GM12878 (cell line): ENCODE measurements around the gene PPP1R12A. TPM values are rescaled to one million over a fixed set of nuclear protein-coding genes. Genes with fewer than 3 reads are reported as not detected.

Source experiments
- ATAC-seq: fragments of 200-7000 bp; cut with Tn5 transposase; 3 replicates; pipeline ENCODE4 v1.9.1; 2020; ENCODE audit warnings: mild to moderate bottlenecking, moderate library complexity
- BruUV-seq: library from RNA; stranded (reverse); fragments of 400-500 nt; replicated peaks from 2 replicates; lab custom pipeline; 2021; lab: Mats Ljungman, UMichigan
- CTCF ChIA-PET: fragments of 300-600 bp; sonication (Branson Sonifier 250); formaldehyde crosslinking; extraction: SDS; loops from one replicate; lab custom pipeline; 2021; ENCODE audit warnings: inconsistent platforms; lab: Yijun Ruan, JAX
- POLR2A ChIA-PET: fragments of 350-600 bp; formaldehyde crosslinking; extraction: SDS; loops from one replicate; lab custom pipeline; 2021; ENCODE audit warnings: inconsistent platforms; lab: Charles Lee
- RAD21 ChIA-PET: fragments of 300-600 bp; sonication (Branson Sonifier 250); formaldehyde crosslinking; loops from one replicate; lab custom pipeline; 2023; ENCODE audit warnings: antibody characterized with exemption; ENCODE audit not compliant: unreplicated experiment; lab: Charles Lee
- SMC1A ChIA-PET: fragments of 300-600 bp; sonication (Branson Sonifier 250); formaldehyde crosslinking; loops from one replicate; lab custom pipeline; 2023; ENCODE audit not compliant: unreplicated experiment, uncharacterized antibody; lab: Charles Lee
- DNase-seq: peaks from one replicate; pipeline ENCODE4 v3.0.0-alpha.2; 2011; ENCODE audit warnings: low read depth, low spot score
- FAIRE-seq: peaks from 3 replicates; lab custom pipeline; 2011; peaks lifted over from hg19 to GRCh38; lab: Jason Lieb, UNC
- H2AFZ ChIP-seq: 2 replicates; pipeline ENCODE4 v1.6.0; 2011; ENCODE audit warnings: low read depth, low read length, control low read depth; ENCODE audit not compliant: control insufficient read depth
- H3K27ac ChIP-seq: 2 replicates; pipeline ENCODE4 v1.5.1; 2011; ENCODE audit warnings: control low read depth; ENCODE audit not compliant: control insufficient read depth, insufficient read depth
- H3K27me3 ChIP-seq, 2 experiments: replicated peaks in 1 of 2; 2 replicates each; pipeline versions ENCODE4 v1.6.0 to v1.6.1; 2011; ENCODE audit warnings: low read length in 1 of 2; ENCODE audit not compliant: control insufficient read depth in 2 of 2, insufficient read depth in 2 of 2
- H3K36me3 ChIP-seq, 2 experiments: 2 replicates each; pipeline ENCODE4 v1.5.1; 2011; ENCODE audit warnings: low read length in 1 of 2; ENCODE audit not compliant: control insufficient read depth in 2 of 2, insufficient read depth in 2 of 2
- H3K4me1 ChIP-seq: 2 replicates; pipeline ENCODE4 v1.6.1; 2011; ENCODE audit warnings: mild to moderate bottlenecking, low read length, moderate library complexity, mixed read lengths; ENCODE audit not compliant: control insufficient read depth, insufficient read depth
- H3K4me2 ChIP-seq: 2 replicates; pipeline ENCODE4 v1.6.0; 2011; ENCODE audit warnings: control low read depth; ENCODE audit not compliant: control insufficient read depth, insufficient read depth
- H3K4me3 ChIP-seq: fragments of 200-600 bp; sonication (generic); 2 replicates; pipeline ENCODE4 v1.5.1; 2016
- H3K79me2 ChIP-seq: 2 replicates; pipeline ENCODE4 v1.6.0; 2011; ENCODE audit warnings: low read length; ENCODE audit not compliant: control insufficient read depth, insufficient read depth
- H3K9ac ChIP-seq: 2 replicates; pipeline ENCODE4 v1.8.0; 2011; ENCODE audit warnings: low read length, control low read depth, mixed read lengths; ENCODE audit not compliant: control insufficient read depth, insufficient read depth
- H3K9me3 ChIP-seq: replicated peaks from 3 replicates; pipeline ENCODE4 v1.5.1; 2011; ENCODE audit warnings: mild to moderate bottlenecking, low read length; ENCODE audit not compliant: control insufficient read depth, insufficient read depth
- H4K20me1 ChIP-seq: 2 replicates; pipeline ENCODE4 v1.6.0; 2011; ENCODE audit not compliant: control insufficient read depth, insufficient read depth
- BHLHE40 ChIP-seq, 2 experiments: fragments of 450-650 bp in 1 of 2; IDR thresholded peaks; 2 replicates each; pipeline ENCODE4 v1.6.1; 2011 to 2017; ENCODE audit warnings: low read depth in 2 of 2, borderline replicate concordance in 1 of 2, improper control_type of control experiment in 1 of 2, low read length in 1 of 2, mild to moderate bottlenecking in 1 of 2
- HCFC1 ChIP-seq: fragments of 150-350 bp; IDR thresholded peaks from 2 replicates; pipeline ENCODE4 v1.6.1; 2014; ENCODE audit warnings: low read length
- IRF3 ChIP-seq: fragments of 450-650 bp; IDR thresholded peaks from 2 replicates; pipeline ENCODE4 v1.6.1; 2014; ENCODE audit warnings: mild to moderate bottlenecking
- MLLT1 ChIP-seq: fragments of 450-650 bp; IDR thresholded peaks from 2 replicates; pipeline ENCODE4 v1.6.1; 2016; ENCODE audit warnings: mild to moderate bottlenecking
- POLR2A ChIP-seq: IDR thresholded peaks from 2 replicates; pipeline ENCODE4 v1.6.1; 2011; ENCODE audit warnings: low read depth, mild to moderate bottlenecking, low read length
- RFX5 ChIP-seq: IDR thresholded peaks from 2 replicates; pipeline ENCODE4 v1.6.1; 2011; ENCODE audit warnings: low read depth, low read length, improper control_type of control experiment
- RUNX3 ChIP-seq: IDR thresholded peaks from 2 replicates; pipeline ENCODE4 v1.6.1; 2012; ENCODE audit warnings: low read length, inconsistent platforms
- SMC3 ChIP-seq: IDR thresholded peaks from 2 replicates; pipeline ENCODE4 v1.6.1; 2011; ENCODE audit warnings: low read length, improper control_type of control experiment, borderline replicate concordance
- WGBS: methylation state at CpG from one replicate; pipeline ENCODE4 v1.1.6; 2016; ENCODE audit warnings: low lambda C conversion rate; ENCODE audit not compliant: insufficient replicate concordance, insufficient coverage; ENCODE audit errors: missing lambda C conversion rate; 5-methylcytosine and 5-hydroxymethylcytosine counted together
- in situ Hi-C: fragments of 300-500 bp; cut with MboI; formaldehyde crosslinking; loops from 9 replicates; pipeline ENCODE4 v1.14.3; 2018; ENCODE audit warnings: mixed read lengths
- intact Hi-C: fragments of 100-400 bp; cut with micrococcal nuclease; formaldehyde crosslinking; loops from one replicate; pipeline ENCODE4 v1.14.2; 2022; ENCODE audit not compliant: unreplicated experiment
- polyA plus RNA-seq, 11 experiments: library from polyadenylated mRNA; depleted of rRNA in 4 of 11; unstranded in 6 of 11; stranded (reverse) in 5 of 11; fragments of >200 nt; fragmentation: Nextera tagmentation in 4 of 11; fragmentation: Illumina TruSeq in 1 of 11; extraction: Ambion mirVana in 4 of 11; extraction: Trizol in 1 of 11; gene quantifications; 1 replicate in 1 of 11; 2 replicates in 10 of 11; pipeline versions ENCODE4 v1.2.1 to v1.2.3, GENCODE V29; 2011 to 2016; ENCODE audit warnings: inconsistent platforms in 2 of 11, missing spikeins in 2 of 11, low read depth in 1 of 11
- total RNA-seq, 4 experiments: library from RNA; depleted of rRNA in 3 of 4; stranded (reverse); fragments of >200 nt in 3 of 4; fragmentation: Illumina TruSeq in 1 of 4; extraction: Trizol in 1 of 4; gene quantifications; 2 replicates each; pipeline versions ENCODE4 v1.2.1 to v1.2.3, GENCODE V29; 2013 to 2021

PPP1R12A gene
- total and polyA plus RNA-seq, 10 of the 15 experiments (the other 5 are each of a cell fraction or from before 2014, with no cell fraction given): 22.8 to 134 (median 51.4) TPM

- Histone ChIP-seq H3K79me2 (no peaks in the 10 kb centered on the region), H3K9ac (no peak overlapping the region), H3K9me3 (no peaks in the 10 kb centered on the region; the same call in 2 of the 3 replicates), H3K27me3 (peaks cover 0 to 4% of the 10 kb centered on the region in 2 experiments; a peak in 2 of 4 replicates), H4K20me1 (no peaks in the 10 kb centered on the region), H3K27ac (no peak overlapping the region), H3K4me2 (no peak overlapping the region), H3K36me3 (no peaks in the 10 kb centered on the region), H2AFZ (no peak overlapping the region), H3K4me3 (no peak overlapping the region), H3K4me1 (no peaks in the 10 kb centered on the region)
- WGBS: 36% methylated on average over 3 of the region's 3 CpGs
- TF ChIP-seq RFX5: no peak
- TF ChIP-seq POLR2A: no peak
- TF ChIP-seq RUNX3: no peak
- TF ChIP-seq BHLHE40 (IDR thresholded peaks at IDR 0.05; ENCODE audit: borderline replicate concordance in 1 of 2, low read depth in 2 of 2, low read length in 1 of 2): no peak
- TF ChIP-seq SMC3: no peak
- no peak for TF ChIP-seq MLLT1
- TF ChIP-seq HCFC1: no peak
- TF ChIP-seq IRF3: no peak
- BruUV-seq: no TSS peak
- intact Hi-C loops (no loop called here), in situ Hi-C loops (no loop called here)
- no peak for FAIRE-seq
- ATAC-seq: no peak
- ChIA-PET CTCF (no interaction called here), POLR2A (no interaction called here), SMC1A (no interaction called here), RAD21 (no interaction called here)
- DNase-seq: no peak
Observed at GRCh38 chr12:79955561-79955960, 20.7 kb upstream of the PPP1R12A start.
